ENCODE measurements around the gene DDX6. TPM values are rescaled to one million over a fixed set of nuclear protein-coding genes. Genes with fewer than 3 reads are reported as not detected.
"Not testable (repeated sequence)": the region's sequence is repeated elsewhere in the genome, so short reads cannot be mapped to it uniquely, and the experiment has no call there.

DDX6 gene
- 236 TPM for total RNA-seq

GRCh38 chr11:118791111-118791960 is at the start of gene DDX6:
DDX6 (minus strand) TSS chr11:118791164; CDS start chr11:118786251, 4,913 bp downstream.
- FAIRE-seq, result no peak
- peak; percentile 86 to 91 for DNase-seq (ENCODE audit: low spot score in 2 of 2)

DNA sequence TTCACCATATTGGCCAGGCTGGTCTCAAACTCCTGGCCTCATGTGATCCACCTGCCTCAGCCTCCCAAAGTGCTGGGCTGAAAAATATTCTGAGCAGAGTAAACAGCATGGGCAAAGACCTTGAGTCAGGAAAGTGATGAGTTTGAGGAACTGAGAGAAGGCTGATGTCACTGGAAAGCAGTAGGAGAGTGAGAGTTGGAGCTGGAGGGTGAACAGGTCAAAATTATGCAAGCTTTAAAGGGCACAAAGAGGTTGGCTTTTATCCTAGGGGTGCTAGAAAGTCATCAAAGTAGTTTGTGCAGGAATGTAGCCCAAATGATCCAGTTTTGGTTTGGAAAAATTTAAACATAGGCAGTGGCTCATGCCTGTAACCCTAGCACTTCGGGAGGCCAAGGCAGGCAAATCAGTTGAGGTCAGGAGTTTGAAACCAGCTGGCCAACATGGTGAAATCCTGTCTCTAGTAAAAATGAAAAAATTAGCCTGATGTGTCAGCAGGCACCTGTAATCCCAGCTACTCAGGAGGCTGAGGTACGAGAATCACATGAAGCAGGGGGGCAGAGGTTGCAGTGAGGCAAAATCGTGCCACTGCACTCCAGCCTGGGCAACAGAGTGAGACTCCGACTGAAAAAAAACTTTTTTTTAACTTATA is 48.1 kb upstream of the DDX6 start:
- no peak for DNase-seq (ENCODE audit: low spot score in 2 of 2)

DNA sequence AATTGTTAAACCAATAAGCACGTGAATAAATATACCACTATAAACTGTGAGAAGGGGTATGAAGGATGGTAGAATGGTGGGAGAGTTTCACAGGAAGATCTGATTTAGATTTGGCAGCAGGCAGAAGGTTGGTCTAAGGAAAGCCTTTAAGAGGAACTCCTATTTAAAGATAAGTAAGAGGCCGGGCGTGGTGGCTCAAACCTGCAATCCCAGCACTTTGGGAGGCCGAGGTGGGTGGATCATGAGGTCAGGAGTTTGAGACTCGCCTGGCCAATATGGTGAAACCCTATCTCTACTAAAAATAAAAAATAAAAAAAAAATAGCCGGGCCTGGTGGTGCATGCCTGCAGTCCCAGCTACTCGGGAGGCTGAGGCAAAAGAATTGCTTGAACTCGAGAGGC is 46.9 kb upstream of the DDX6 start:
- DNase-seq (ENCODE audit: low spot score in 2 of 2), result no peak
- FAIRE-seq, result no peak

More for the DNA sequence above, 48.1 kb upstream of the DDX6 start:
- no peak for FAIRE-seq

DNA sequence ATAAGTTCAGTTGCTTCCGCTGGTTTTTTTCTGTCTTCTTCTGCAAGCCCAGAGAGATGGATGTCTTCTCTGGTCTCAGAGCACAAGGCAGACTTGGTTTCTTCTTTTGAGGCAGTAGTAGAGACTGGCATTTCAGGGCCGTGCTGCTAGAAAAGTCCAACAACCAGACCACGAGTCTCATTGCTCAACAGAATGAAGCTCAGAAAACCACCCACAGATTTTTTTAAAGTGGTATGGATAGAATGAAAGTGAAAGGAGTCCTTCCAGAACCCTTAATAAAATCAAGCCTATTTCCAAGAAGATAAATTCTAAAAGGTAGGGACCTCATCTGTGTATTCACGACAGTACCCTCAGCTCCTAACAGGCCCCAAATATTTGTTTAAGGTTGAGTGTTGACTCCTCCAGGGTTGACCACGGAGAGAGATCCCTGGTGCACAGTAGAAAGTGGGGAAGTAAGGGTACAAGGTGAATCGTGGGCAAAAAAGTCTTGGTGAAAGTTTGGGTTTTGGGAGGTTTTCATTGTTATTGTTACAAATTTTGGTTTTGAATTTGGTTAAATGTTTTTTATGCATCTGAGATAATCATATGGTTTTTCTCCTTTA is 43.6 kb upstream of the DDX6 start:
- FAIRE-seq (no peak), DNase-seq (ENCODE audit: low spot score in 2 of 2) (no peak)

DNA sequence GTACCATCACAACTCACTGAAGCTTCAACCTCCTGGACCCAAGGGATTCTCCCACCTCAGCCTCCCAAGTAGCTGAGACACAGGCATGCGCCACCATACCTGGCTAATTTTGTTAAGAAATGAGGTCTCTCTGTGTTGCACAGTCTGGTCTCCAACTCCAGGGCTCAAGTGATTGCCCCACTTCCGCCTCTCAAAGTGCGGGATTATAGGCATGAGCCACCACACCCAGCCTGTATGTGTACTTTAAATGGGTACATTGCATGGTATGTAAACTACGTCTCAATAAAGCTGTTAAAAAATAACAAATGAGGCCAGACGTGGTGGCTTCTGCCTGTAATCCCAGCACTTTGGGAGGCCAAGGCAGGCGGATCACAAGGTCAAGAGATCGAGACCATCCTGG is 36.2 kb upstream of the DDX6 start:
- DNase-seq (ENCODE audit: low spot score in 2 of 2) (no peak), FAIRE-seq (no peak)

DNA sequence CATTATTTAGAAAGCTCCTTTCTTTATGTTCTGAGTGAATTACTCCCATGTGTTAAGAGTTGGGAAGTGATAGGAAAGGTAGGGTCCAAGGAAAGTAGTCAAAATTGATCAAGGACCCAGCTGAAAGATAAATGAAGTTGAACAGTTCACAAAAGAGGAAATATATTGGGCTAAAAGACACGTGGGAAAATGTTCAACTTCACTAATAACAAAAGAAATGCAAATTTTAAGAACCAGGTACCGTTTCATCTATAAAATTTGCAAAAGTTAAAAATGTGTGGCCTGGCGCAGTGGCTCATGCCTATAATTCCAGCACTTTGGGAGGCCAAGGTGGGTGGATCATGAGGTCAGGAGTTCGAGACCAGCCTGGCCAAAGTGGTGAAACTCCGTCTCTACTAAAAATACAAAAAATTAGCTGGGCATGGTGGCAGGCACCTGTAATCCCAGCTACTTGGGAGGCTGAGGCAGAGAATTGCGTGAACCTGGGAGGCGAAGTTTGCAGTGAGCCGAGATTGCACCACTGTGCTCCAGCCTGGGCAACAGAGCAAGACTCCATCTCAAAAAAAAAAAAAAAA is 32.1 kb upstream of the DDX6 start:
- not testable (repeated sequence) for FAIRE-seq; DNase-seq (ENCODE audit: low spot score in 2 of 2)

GRCh38 chr11:118820412-118821357 is 29.7 kb upstream of the DDX6 start:
- DNase-seq (ENCODE audit: low spot score in 2 of 2) (peak; percentile 11 to 40), FAIRE-seq (no peak)

DNA sequence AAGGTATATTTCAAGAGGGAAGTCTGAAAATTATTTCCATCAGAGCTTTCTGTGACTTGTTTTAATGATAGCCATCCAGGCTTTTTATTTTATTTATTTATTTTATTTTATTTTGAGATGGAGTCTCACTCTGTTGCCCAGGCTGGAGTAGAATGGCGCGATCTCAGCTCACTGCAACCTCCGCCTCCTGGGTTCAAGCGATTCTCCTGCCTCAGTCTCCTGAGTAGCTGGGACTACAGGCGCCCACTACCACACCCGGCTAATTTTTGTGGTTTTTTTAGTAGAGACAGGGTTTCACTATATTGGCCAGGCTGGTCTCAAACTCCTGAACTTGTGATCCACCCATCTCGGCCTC is 29.0 kb upstream of the DDX6 start:
- FAIRE-seq; DNase-seq (ENCODE audit: low spot score in 2 of 2): not testable (repeated sequence)

DNA sequence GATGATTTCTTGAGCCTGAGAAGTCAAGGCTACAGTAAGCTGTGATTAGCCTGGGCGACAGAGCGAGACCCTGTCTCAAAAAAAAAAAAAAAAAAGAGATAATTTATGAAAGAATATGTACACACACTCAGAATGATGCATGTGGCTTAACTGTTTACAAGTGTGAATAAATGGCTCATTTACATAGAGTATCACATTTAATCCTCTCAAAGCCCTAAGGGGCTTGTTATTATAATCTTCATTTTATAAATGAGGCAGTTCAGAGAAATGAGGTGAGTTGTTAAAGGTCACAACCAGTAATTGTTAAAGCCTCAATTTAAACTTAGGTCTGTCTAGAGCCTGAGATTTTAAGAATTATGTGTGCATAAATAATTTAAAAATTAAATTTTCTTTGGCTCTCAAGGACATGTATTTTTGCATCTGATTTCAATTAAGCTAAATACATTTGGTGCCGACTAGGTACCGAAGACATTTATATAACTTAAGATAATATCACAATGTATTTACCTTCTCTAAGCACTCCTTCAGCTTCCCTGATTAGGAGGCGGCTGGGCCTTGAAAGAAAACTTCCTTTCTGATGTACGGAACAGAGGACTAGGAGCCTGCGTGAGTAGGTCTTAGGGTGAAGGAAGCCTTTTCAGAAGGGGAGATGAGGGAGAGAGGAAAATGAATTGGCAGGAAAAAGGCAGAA is 28.5 kb upstream of the DDX6 start:
- DNase-seq (ENCODE audit: low spot score in 2 of 2) (no peak), FAIRE-seq (no peak)

DNA sequence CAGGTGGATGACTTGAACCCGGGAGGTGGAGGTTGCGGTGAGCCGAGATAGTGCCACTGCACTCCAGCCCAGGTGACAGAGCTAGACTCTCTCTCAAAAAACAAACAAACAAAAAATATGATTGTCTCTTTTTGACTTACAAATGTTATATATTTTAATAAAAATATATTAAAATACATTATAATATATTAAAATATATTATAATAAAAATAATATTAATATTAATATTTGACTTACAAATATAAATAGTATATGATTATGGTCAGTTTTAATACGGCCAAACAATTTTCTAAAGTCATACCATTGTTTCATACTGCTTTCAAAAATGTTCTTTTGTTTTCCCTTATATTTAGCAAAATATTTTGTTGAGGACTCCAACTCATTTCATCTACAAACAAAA is 27.2 kb upstream of the DDX6 start:
- DNase-seq (ENCODE audit: low spot score in 2 of 2) (no peak), FAIRE-seq (peak; percentile 45)

DNA sequence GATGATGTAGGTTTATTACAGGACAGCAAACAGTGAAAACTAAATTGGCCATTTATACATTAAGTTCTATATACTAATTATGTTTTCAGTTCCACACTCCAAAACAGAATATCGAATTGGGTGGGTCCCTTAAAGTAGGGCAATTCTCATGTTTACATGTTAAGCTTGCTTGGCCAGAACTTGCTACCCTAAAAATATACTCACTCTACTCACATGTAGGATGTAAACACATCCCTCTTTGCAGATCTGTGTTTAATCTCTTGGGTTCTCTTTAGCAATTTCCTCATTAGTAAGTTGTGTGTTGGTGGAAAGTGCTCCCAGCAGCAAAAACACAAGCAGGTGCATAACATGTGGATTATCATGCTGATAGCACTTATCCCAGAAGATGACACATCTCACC is 22.6 kb upstream of the DDX6 start:
- FAIRE-seq, result no peak
- DNase-seq (ENCODE audit: low spot score in 2 of 2), result no peak

- FAIRE-seq, result no peak
- no peak for DNase-seq (ENCODE audit: low spot score in 2 of 2)
Observed at GRCh38 chr11:118812485-118812884, 21.5 kb upstream of the DDX6 start.

DNA sequence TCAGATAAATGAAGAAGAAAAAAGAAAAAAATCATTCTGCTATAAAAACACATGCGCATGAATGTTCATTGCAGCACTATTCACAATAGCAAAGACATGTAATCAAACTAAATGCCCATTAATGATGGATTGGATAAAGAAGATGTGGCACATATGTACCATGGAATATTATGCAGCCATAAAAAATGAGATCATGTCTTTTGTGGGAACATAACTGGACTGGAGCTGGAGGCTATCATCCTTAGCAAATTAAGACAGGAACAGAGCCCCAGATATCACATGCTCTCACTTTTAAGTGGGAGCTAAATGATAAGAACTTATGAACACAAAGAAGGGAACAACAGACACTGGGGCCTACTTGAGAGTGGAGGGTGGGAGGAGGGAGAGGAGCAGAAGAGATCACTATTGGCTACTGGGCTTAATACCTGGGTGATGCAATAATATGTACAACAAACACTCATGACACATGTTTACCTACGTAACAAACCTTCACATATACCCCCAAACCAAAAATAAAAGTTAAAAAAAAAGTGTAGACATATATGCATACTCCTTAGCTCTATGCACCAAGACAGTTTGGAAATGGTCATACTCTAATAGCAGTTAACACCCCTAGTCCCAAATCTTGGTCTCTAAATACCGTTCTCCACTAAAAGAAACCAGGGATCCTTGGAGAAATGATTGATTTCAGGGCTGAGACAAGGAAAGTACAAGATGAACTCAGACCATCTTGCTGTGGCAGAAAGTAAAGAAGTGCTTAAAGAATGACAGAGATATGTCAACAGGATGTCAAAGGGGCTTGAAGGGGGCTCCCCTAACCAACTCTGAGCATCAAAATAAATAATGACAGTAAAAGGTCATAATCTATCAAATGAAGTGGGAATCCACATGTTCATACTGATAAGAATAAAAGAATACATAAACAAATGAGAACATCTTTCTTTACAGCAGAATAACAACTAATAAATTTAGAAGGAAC is 17.1 kb upstream of the DDX6 start:
- DNase-seq (ENCODE audit: low spot score in 2 of 2), result no peak
- FAIRE-seq, result no peak

DNA sequence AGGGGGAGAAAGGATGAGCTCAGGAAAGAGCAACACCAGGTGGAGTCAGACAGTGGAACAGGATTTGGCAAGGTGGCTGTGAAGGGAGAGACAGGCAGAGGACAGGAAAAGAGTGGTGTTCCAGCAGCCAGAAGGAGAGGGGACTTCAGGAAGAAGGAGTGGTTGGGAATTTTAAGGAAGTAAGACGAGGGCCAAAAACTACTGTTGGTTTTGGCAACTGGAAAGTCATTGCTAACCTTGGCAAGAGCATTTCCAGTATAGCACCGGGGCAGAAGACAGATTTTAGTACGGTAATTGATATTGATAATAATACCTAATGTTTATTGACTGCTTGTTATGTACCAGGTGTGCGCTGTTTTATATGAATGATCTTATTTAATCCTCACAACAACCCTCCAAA is 15.4 kb upstream of the DDX6 start:
- FAIRE-seq (no peak), DNase-seq (ENCODE audit: low spot score in 2 of 2) (no peak)

GRCh38 chr11:118804094-118804493 is 13.1 kb upstream of the DDX6 start:
- DNase-seq (ENCODE audit: low spot score in 2 of 2) (no peak), FAIRE-seq (no peak)

GRCh38 chr11:118799372-118799771 is 8.4 kb upstream of the DDX6 start:
- FAIRE-seq (no peak), DNase-seq (ENCODE audit: low spot score in 2 of 2) (no peak)

DNA sequence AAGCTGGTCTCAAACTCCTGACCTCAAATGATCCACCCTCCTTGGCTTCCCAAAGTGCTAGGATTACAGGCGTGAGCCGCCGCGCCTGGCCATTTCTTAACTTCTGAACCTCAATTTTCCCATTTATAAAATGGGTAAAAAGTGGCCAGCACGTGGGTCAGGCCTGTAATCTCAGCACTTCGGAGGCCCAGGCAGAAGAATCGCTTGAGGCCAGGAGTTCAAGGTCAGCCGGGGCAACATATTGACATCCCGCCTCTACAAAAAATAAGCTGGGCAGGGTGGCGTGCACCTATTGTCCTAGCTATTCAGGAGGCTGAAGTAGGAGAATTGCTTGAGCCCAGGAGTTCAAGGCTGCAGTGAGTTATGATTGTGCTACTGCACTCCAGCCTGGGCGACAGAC is 6.5 kb upstream of the DDX6 start:
- no peak for FAIRE-seq
- DNase-seq (ENCODE audit: low spot score in 2 of 2), result no peak

DNA sequence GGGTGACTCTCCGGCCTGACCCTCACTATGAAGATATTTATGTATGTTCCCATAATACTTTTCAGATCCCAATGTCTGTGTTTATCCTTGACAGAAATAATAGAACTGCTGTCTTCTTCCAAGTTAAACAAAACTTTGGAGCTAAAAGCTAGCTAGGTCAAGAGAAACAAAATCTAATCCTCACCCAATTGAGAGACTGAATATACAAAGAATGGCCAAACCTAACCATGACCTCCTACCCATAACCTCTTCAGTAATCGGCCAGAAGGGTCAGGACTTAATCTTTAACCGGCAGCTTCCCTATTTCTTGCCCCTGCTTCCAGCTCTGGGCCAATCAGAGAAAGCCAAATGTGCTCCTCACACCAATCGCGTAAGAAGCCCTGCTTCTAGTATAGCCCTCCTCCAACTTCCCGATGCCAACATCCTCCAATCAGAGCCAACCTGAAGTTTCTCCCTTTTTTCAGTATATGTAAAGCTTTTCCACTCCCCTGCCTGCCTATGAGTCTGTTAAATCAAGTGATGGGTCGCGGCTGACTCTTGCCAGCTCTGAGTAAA is 1.7 kb upstream of the DDX6 start:
- DNase-seq (ENCODE audit: low spot score in 2 of 2) (peak; percentile 50 to 71), FAIRE-seq (no peak)
